ENCODE measurements around the gene PRR33.

DNA sequence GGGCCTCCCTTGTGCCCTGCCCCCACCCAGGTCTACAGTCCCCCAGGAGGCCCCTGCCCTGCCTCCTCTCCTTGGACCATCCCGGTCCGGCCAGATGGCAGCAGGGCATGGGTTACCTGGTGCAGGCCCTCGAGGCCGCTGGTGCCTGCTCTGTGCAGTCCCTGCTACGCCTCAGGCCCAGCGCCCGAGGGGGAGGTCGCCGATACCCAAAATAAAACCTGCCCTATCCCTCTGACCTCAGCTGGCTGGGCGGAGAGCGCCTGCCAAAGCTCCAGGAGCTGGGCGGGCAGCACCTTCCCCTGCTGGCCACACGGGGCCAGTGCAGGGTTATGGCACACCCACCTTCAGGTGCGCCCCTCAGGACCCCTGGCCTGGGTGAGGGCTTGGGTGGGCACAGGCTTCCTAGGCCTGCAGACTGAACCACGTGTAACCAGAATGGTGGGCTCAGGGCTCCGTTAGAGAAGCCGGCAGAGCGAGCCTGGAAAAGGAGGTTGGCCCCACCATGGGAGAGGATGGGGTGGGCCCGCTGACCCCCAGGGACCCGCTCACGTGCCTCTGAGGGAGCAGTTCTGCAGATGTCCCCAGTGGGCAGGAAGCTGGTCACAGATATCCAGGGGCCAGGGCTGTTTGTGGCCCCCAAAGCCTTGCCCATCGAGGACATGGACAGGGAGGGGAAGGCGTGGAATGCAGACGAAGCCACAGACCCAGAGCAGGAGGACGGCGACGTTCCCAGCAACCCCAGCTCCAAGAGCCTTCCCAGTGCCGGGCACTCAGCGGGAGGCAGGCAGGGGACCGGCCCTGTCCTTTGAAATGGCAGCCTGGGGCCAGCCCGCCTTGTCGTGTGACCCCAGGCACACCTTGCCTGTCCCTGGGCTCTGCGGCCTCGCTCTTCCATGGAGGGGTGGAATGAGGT lies 26.1 kb upstream of the PRR33 start:
- TF ChIP-seq POLR2A (IDR thresholded peaks at IDR 0.05; ENCODE audit: low read depth, low read length), result no peak
- TF ChIP-seq PAX5 (IDR thresholded peaks at IDR 0.05; ENCODE audit: insufficient read depth, low read length, severe bottlenecking), result no peak
- no peak for TF ChIP-seq POLR2AphosphoS5 (IDR thresholded peaks at IDR 0.05; ENCODE audit: low read depth, low read length)
- no peak for TF ChIP-seq TAF1 (IDR thresholded peaks at IDR 0.05; ENCODE audit: low read depth, low read length)
- TF ChIP-seq SPI1 (IDR thresholded peaks at IDR 0.05; ENCODE audit: low read depth, low read length), result no peak
- no peak for TF ChIP-seq POU2F2 (IDR thresholded peaks at IDR 0.05; ENCODE audit: low read depth, low read length)
